Measurements from ENCODE around the gene SPTBN5.

- TF ChIP-seq POLR2A (IDR thresholded peaks at IDR 0.05; ENCODE audit: low read depth, low read length) (no peak), POLR2AphosphoS5 (IDR thresholded peaks at IDR 0.05; ENCODE audit: low read depth, low read length) (no peak; the same call in 1 of the 2 replicates)
Measured at GRCh38 chr15:41933326-41933725, 39.5 kb upstream of the SPTBN5 start.
